Measurements from ENCODE around the gene RRM2.
"Not testable (repeated sequence)": the region's sequence is repeated elsewhere in the genome, so short reads cannot be mapped to it uniquely, and the experiment has no call there.

RRM2 gene

DNA sequence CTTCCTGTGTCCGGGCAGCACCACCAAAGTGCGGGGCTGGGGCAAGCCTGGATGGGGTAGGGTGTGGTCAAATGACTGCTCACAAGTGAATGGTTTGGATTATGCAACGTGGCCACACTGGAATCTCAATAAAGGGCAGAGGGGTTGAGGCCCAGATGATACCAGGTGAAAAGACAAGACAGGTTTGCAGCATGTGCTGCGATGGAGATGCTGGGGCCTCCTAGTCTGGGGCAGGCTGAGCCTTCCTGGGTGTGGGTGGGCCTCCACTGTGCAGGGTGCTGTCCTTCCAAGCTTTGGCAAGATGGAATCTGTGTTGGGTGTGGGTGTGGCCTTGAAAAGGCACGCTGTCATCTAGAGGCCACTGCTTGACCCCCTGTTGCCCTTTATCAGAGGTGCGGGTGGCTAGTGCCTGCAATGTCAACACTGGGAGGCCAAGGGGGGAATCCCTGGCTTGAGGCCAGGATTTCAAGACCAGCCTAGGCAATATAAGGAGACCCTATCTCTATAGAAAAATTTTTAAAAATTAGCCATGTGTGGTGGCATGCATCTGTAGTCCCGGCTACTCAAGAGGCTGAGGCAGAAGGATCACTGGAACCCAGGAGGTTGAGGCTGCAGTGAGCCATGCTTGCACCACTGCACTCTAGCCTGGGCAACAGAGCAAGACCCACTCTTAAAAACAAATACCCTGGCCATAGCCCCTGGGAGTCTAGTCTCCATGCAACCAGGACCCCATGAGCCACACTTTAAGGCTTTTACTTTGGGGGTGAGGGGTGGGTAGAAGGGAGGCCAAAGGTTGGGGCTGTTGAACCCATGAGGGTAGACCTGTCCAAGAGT, 13.8 kb downstream of the RRM2 start:
- Mint-ChIP-seq H3K27me3 (no peaks in the 10 kb centered on the region), H3K27ac (no peak overlapping the region), H3K9me3 (no peaks in the 10 kb centered on the region), H3K4me1 (peaks cover 33% of the 10 kb centered on the region), H3K4me3 (no peak overlapping the region)
- ATAC-seq (peak; percentile 20), DNase-seq (no peak)

GRCh38 chr2:10137053-10137843, 14.7 kb downstream of the RRM2 start:
- no peak overlapping the region for H3K4me3 Mint-ChIP-seq
- ATAC-seq (peak; percentile 3), DNase-seq (no peak)
- peak overlapping the region in 1 of 2 donors; percentile 49 for H3K27ac Mint-ChIP-seq
- peaks cover 36% of the 10 kb centered on the region for H3K4me1 Mint-ChIP-seq
- H3K9me3 Mint-ChIP-seq: no peaks in the 10 kb centered on the region
- H3K27me3 Mint-ChIP-seq: no peaks in the 10 kb centered on the region

- Mint-ChIP-seq H3K27me3 (no peaks in the 10 kb centered on the region), H3K4me1 (peaks cover 36% of the 10 kb centered on the region), H3K27ac (peak overlapping the region in 1 of 2 donors; percentile 37), H3K4me3 (no peak overlapping the region), H3K9me3 (no peaks in the 10 kb centered on the region)
- ATAC-seq (no peak), DNase-seq (no peak)
Observed at GRCh38 chr2:10139536-10139935, 17.0 kb downstream of the RRM2 start.

DNA sequence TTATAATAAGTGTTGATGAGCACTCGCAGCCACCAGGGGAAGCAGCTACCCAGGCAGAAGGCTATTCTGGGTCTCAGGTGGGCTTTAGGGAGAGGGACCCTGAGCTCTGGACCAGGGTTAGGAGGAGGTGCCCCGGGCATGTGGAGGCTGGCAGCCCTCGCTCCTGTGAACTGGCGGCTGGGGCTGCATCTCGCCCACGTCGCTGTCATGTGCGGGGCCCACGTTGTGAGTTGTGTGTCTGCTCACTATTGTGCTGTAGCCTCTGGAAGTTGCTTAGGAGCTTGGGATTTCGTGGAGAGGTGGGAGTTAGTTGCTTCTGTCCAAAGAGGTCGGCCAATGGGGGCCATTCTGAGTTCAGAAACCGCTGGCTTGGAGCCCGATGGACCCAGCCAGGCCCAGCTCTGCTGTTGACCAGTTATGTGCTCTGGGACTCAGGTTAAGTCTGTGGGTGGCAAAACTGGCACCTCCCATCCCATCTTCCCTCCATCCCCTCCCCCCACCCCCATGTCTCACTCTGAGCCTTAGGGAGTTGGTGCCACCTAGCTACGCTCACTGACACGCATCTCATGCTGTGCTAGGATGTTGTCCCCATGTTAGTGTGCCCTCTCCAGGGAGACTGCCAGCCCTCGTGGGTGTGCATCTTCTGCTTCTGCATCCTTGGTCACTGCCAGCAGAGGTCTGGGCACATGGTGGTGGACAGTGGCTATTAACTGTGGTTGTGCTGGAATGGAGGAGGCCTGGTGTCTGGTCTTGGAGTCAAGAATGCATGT, 18.5 kb downstream of the RRM2 start:
- DNase-seq (no peak), ATAC-seq (no peak)
- H3K4me1 Mint-ChIP-seq: peaks cover 36% of the 10 kb centered on the region
- peak overlapping the region in 1 of 2 donors; percentile 55 for H3K27ac Mint-ChIP-seq
- H3K4me3 Mint-ChIP-seq: peak overlapping the region in 1 of 2 donors; percentile 11
- H3K27me3 Mint-ChIP-seq: no peaks in the 10 kb centered on the region
- no peaks in the 10 kb centered on the region for H3K9me3 Mint-ChIP-seq

DNA sequence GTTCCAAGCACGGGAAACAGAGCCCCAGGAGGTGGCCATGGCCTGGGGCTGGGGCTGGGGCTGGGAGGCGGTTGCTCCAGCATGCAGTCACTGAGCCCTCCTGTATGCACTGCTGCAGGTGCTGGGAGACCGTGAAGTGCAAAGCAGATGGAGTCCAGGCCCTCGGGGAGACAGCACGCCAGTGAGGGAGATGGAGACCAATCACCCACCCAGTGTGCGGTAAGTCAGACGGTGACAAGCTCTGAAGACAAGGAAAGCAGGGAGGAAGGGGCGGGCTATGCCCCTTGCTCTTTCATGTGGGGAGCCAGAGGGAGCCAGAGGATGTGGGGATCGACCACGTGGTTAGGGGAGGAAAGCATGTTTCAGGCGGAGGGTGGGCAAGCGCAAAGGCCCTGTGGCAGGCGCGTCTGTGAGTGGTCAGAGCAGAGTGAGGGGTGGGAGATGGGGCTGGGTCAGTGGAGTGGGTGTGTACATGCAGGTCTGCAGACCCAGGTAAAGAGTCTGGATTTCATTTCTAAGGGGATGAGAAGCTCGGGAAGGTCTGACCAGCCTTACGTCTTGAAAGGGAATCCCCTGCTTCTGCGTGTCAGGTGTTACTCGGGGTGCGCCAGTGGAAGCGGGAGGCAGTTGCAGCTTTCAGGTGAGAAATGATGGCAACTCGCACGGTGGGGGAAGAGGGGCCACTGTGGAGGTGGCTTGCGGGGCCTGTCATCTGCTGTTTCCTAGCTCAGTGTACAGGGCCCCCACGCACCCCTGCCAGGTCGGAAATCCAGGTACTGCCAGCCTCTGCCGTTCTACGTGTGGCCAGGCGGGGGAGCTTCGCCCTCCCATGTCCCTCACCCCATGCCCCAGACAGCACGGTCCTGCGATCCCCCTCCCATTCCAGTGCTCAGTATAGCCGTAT, 19.4 kb downstream of the RRM2 start:
- peak; percentile 62 for ATAC-seq
- peak overlapping the region; percentile 18 to 86 for H3K27ac Mint-ChIP-seq
- peak overlapping the region in 1 of 2 donors; percentile 6 for H3K4me3 Mint-ChIP-seq

GRCh38 chr2:10142640-10142965, 20.1 kb downstream of the RRM2 start:
- H3K4me1 Mint-ChIP-seq: peaks cover 38% of the 10 kb centered on the region
- no peak for DNase-seq
- H3K9me3 Mint-ChIP-seq: no peaks in the 10 kb centered on the region
- H3K27me3 Mint-ChIP-seq: no peaks in the 10 kb centered on the region
- no peak for ATAC-seq
- no peak overlapping the region for H3K4me3 Mint-ChIP-seq
- H3K27ac Mint-ChIP-seq: no peak overlapping the region

More for the DNA sequence above, 19.4 kb downstream of the RRM2 start:
- DNase-seq: peak in 1 of 2 donors; percentile 23
- peaks cover 36% of the 10 kb centered on the region for H3K4me1 Mint-ChIP-seq
- H3K27me3 Mint-ChIP-seq: no peaks in the 10 kb centered on the region
- no peaks in the 10 kb centered on the region for H3K9me3 Mint-ChIP-seq

- peaks cover 31% of the 10 kb centered on the region for H3K4me1 Mint-ChIP-seq
- ATAC-seq (no peak), DNase-seq (no peak)
- H3K27ac Mint-ChIP-seq: peak overlapping the region in 1 of 2 donors; percentile 49
- no peaks in the 10 kb centered on the region for H3K27me3 Mint-ChIP-seq
- H3K4me3 Mint-ChIP-seq: no peak overlapping the region
- H3K9me3 Mint-ChIP-seq: no peaks in the 10 kb centered on the region
Observed at GRCh38 chr2:10144771-10145518, 22.4 kb downstream of the RRM2 start.

DNA sequence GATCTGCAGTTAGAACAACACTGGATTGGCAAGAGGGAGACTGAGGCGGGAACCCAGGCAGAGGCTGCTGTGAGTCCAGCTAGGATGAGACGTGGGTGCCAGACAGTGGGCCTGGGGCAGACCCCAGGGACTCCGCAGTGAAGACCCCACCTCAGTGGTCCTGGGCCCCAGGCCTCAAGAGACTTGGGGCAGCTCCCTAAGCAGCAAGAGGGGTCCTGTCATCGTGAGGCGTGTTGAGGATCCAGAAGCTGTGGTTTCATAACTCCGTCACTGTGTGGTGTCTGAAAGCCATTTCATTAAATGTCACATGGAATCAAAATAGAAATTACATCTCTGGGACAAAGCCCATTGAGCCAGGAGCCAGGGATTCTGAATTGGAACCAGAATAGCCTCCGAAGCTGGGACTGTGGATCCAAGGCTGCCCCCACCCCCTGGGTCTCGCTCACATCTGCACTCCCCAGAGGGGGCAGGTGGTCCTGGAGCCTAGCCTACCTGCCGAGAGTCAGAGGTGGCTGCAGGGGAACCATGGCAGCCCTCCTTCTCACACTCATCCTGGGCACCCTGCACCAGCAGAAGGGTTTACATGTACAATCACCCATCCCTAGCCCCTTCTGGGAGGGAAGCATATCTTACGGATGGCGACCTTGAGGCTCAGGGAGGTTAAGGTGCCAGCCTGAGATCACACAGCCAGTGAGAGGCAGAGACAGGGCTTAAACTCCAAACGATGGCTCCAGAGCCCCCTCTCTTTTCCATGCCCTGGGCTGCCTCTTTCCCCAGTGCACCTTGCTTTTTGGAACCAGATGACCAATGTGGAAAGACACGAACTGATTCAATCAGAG, 23.2 kb downstream of the RRM2 start:
- DNase-seq (no peak), ATAC-seq (no peak)
- no peaks in the 10 kb centered on the region for H3K27me3 Mint-ChIP-seq
- H3K4me3 Mint-ChIP-seq: no peak overlapping the region
- H3K27ac Mint-ChIP-seq: no peak overlapping the region
- peaks cover 23% of the 10 kb centered on the region for H3K4me1 Mint-ChIP-seq
- H3K9me3 Mint-ChIP-seq: no peaks in the 10 kb centered on the region

GRCh38 chr2:10146366-10147005, 23.9 kb downstream of the RRM2 start:
- no peak for ATAC-seq

DNA sequence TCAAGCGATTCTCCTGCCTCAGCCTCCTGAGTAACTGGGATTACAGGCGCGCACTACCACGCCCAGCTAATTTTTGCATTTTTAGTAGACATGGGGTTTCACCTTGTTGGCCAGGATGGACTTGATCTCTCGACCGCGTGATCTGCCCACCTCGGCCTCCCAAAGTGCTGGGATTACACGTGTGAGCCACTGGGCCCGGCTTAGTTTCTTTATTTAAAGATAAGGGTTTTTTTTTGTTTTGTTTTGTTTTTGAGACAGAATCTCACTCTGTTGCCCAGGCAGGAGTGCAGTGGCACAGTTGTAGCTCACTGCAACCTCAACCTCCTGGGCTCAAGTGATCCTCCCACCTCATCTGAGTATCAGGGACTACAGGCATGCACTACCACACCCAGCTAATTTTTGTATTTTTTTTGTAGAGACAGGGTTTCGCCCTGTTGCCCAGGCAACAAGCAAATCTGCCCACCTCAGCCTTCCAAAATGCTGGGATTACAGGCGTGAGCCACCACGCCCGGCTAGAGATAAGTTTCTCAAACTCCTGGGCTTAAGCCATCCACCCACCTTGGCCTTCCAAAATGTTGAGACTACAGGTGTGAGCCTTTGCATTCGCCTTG, 24.6 kb downstream of the RRM2 start:
- ATAC-seq, H3K4me1 Mint-ChIP-seq, H3K9me3 Mint-ChIP-seq, DNase-seq, H3K4me3 Mint-ChIP-seq, H3K27me3 Mint-ChIP-seq, H3K27ac Mint-ChIP-seq: not testable (repeated sequence)

More at GRCh38 chr2:10146366-10147005, 23.9 kb downstream of the RRM2 start:
- peaks cover 16% of the 10 kb centered on the region for H3K4me1 Mint-ChIP-seq
- no peaks in the 10 kb centered on the region for H3K9me3 Mint-ChIP-seq
- DNase-seq: no peak
- H3K27ac Mint-ChIP-seq: no peak overlapping the region
- no peak overlapping the region for H3K4me3 Mint-ChIP-seq
- no peaks in the 10 kb centered on the region for H3K27me3 Mint-ChIP-seq

- ATAC-seq: no peak
- Mint-ChIP-seq H3K9me3 (no peaks in the 10 kb centered on the region), H3K27me3 (no peaks in the 10 kb centered on the region), H3K4me1 (peaks cover 6% of the 10 kb centered on the region), H3K4me3 (no peak overlapping the region), H3K27ac (no peak overlapping the region)
- DNase-seq: no peak
Observed at GRCh38 chr2:10148268-10148667, 25.7 kb downstream of the RRM2 start.

GRCh38 chr2:10149635-10150034, 27.1 kb downstream of the RRM2 start:
- Mint-ChIP-seq H3K4me1 (peaks cover 6% of the 10 kb centered on the region), H3K9me3 (no peaks in the 10 kb centered on the region), H3K4me3 (no peak overlapping the region), H3K27me3 (no peaks in the 10 kb centered on the region), H3K27ac (peak overlapping the region; percentile 62 to 65)
- ATAC-seq (no peak), DNase-seq (no peak)

GRCh38 chr2:10150436-10150835, 27.9 kb downstream of the RRM2 start:
- Mint-ChIP-seq H3K27me3 (no peaks in the 10 kb centered on the region), H3K4me3 (no peak overlapping the region), H3K4me1 (peaks cover 6% of the 10 kb centered on the region), H3K27ac (peak overlapping the region in 1 of 2 donors; percentile 72), H3K9me3 (no peaks in the 10 kb centered on the region)
- ATAC-seq (no peak), DNase-seq (no peak)
